ENCODE results near the gene ARMS2. TPM values are rescaled to one million over a fixed set of nuclear protein-coding genes. Genes with fewer than 3 reads are reported as not detected.
A peak's percentile ranks its signal among the peaks of the same experiment; 100 is the strongest.

The ARMS2 gene
- total RNA-seq, 1 donor from 2014 or later: not detected

DNA sequence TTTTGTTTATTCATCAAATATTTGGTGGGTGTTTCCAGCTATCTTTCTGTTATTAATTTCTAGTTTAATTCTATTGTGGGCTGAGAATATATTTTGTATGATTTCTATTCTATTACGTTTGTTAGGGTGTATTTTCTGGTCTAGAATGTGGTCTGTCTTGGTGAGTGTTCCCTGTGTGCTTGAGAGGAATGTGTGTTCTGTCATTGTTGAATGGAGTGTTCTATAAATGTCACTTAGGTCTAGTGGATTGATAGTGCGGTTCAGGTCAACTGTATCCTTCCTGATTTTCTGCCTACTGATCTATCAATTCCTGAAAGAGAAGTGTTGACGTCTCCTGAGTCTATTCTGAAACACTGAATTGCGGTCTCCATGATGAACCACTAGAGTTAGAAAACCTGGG lies 15.4 kb downstream of the ARMS2 start:
- DNase-seq (ENCODE audit: low read depth in 2 of 2): no peak

- DNase-seq (ENCODE audit: low read depth in 2 of 2): no peak
Observed at GRCh38 chr10:122471531-122472177, 17.2 kb downstream of the ARMS2 start.

GRCh38 chr10:122473116-122473515 lies 18.7 kb downstream of the ARMS2 start:
- DNase-seq (ENCODE audit: low read depth in 2 of 2): no peak

DNA sequence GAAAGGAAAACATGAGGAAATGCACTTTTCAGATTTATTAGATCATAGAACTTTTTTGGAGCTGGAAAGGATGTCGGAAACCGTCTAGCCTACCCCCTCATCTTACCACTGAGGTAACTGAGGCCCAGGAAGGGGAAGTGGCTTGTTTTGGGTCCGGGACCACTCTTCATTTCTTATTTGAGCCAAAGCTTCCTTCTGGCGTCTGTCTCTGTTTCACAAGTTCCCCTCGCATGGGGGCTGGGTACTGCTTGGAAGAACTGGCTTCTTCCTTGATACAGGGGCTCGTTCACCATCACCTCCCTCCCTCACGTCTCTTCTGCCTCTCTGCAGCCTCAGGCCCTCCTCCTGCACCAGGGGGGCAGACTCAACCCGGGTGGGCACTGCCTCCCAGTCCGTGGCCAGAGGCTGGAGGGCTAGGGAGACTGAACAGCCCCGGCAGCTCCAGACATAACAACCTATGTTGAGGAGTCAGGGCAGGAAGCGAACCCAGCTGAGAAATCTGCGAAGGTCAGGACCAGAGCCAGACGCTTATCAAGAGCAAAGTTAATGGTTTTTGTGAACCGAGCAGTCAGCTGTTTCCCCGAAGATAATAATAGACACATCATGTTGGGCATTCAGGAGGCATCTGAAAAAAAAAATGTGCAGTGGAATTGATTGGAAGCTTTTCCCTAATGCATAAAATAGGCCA lies 19.8 kb downstream of the ARMS2 start:
- peak; percentile 60 to 95 for DNase-seq (ENCODE audit: low read depth in 2 of 2)

DNA sequence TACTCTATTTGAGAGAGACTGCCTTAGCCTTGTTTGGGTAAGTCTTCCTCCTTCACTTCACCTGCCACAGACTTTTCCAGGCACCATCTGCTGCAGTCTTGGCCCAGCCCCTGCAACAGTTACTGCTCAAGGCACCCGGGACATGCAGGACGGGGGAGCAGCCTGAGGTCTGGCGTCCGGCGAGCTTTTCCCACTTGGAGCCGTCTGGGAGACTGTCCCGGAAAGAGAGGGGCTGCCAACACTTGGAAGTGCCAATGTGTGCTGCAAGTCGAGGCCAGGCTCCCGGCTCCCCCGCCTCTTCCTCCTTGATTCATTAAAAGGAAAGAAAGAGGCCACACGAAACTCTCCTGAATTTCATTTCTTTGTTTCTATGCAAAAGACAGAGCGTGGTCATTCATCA lies 20.6 kb downstream of the ARMS2 start:
- peak in 1 of 2 donors; percentile 52 for DNase-seq (ENCODE audit: low read depth in 2 of 2)

GRCh38 chr10:122475591-122476332 lies 21.3 kb downstream of the ARMS2 start:
- no peak for DNase-seq (ENCODE audit: low read depth in 2 of 2)

- no peak for DNase-seq (ENCODE audit: low read depth in 2 of 2)
Observed at GRCh38 chr10:122476333-122476695, 21.9 kb downstream of the ARMS2 start.

DNA sequence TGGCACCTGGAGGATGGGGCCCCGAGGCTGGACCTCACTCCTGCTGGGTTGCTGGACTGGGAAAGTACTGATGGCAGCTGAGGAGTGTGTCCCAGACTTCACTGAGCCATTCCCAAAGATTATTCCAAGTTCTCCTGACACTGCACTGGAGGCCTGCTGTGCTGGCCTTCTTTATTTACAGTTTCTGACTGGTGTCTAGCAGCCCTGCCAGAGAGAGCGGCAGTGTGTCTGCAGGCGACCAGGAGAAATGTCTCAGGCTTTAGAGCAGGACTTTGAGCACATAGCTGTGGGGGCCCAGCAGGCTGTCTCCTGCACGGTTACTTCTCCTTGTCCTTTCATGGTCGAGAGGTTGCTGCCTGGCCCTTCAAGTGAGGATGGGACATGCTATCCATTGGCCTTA lies 23.0 kb downstream of the ARMS2 start:
- no peak for DNase-seq (ENCODE audit: low read depth in 2 of 2)

DNA sequence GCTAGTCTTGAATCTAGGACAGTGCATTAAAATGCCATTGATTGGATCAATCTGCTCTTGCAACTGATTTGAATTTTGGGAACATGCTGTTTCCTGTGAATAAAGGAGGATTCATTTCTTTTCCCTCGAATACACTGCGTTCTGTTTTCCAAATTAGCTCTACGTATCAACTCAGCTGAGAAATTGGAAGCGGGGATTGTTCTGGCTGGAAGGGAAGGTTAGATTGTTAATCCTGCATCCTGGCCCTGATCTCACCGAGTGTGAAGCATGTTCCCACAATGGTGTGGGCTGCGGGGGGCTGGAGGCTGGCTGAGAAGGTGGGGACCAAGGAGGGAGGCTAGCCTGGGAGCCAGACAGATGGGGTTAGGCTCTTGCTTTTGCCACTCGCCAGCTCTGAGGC lies 24.5 kb downstream of the ARMS2 start:
- no peak for DNase-seq (ENCODE audit: low read depth in 2 of 2)

DNA sequence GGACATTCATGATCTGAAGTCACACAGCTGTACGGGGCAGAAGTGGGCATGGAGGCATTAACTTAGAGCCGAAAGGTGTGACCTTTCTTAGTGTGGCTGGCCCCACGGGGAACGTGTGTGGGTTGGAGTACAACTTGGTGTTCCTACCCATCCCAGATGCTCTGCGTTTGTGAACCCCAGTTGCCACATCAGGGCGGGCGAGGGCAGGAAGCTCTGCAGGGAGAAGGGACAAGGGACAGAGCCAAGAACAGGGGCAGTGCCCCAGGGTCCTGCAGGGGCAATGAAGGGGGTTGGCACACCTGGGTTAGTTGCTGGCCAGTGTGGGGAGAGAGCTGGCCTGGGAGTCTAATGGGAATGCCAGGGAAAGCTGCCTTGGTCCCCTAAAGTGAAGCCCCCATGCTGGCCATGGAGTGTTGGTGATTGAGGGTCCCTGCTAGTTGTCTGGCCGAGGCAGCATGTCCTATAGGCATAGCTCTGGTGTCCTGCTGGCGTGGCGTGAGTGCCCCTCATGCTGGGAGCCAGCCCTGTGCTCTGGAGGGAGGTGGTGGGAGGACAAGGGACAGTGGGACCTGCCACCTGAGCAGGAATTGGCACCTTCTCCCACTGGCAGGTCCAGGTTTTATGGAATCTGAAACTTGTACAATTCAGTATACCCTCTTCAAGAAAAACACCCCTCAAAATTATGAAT lies 25.8 kb downstream of the ARMS2 start:
- no peak for DNase-seq (ENCODE audit: low read depth in 2 of 2)

GRCh38 chr10:122481296-122482056 lies 27.0 kb downstream of the ARMS2 start:
- no peak for DNase-seq (ENCODE audit: low read depth in 2 of 2)

DNA sequence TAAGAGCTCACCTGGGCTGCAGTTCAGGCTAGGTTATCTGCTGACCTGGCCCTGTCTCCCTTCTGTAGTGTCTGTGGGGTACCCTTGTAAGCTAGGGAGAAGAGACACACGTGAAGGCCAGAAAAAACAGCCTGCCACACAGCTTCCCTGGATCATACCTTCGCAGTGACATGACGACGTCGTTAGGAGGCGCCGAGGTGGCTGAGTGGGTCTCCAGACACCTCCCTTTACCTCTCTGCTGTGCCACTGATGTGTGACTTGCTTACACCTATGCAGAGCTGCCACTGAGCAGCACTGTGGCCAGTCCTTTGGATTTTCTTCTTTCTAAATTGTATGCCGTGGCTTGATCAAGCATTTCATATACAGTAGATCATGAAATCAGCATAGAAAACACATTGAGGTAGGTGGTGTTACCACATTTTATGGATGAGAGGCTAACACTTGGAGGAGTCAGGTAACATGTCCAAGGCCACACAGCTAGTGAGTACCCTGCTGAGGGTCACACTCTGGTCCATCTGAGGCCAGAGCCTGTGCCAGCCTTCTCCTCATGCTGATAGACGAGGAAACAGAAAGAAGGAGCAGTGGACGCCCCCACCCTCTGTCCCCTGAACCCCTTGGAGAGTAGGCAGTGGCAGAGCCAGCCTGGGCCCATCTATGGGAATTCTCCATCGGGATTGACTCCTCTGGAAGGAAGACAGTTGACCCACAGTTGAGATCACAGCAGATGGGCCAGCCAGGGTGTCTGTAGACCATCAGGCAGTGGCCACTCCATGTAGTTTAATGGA lies 30.0 kb downstream of the ARMS2 start:
- no peak for DNase-seq (ENCODE audit: low read depth in 2 of 2)

GRCh38 chr10:122485670-122486069 lies 31.2 kb downstream of the ARMS2 start:
- DNase-seq (ENCODE audit: low read depth in 2 of 2): peak in 1 of 2 donors; percentile 77

DNA sequence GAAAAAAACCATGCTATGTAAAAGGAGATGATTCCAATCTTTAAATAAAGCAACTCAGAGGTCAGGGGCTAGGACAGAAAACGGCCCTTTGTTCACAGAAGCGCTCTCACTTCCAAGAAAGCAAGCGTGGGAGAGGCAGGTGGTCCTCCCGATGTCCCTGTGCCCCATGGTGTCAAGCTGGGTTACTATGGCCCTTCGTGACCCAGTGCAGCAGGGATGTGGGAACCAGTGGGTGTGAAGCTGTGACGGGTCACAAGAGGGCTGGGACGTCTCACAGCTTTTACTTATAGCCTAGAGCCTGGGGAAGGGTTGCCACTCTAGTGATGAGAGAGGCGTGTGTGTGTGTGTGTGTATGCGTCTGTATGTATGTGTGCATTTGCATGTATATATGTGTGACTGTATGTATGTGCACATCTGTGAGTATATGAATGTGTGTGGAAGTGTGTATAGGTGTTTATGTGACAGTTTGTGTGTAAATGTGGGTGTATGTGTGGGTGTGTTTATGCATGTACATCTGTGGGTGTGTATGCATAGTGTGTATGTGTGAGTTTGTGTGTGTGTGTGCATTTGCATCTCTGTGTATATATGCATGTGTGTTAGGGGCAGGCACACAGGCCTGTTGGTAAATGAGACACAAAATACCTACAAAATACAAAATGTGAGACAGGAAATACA lies 32.1 kb downstream of the ARMS2 start:
- no peak for DNase-seq (ENCODE audit: low read depth in 2 of 2)

DNA sequence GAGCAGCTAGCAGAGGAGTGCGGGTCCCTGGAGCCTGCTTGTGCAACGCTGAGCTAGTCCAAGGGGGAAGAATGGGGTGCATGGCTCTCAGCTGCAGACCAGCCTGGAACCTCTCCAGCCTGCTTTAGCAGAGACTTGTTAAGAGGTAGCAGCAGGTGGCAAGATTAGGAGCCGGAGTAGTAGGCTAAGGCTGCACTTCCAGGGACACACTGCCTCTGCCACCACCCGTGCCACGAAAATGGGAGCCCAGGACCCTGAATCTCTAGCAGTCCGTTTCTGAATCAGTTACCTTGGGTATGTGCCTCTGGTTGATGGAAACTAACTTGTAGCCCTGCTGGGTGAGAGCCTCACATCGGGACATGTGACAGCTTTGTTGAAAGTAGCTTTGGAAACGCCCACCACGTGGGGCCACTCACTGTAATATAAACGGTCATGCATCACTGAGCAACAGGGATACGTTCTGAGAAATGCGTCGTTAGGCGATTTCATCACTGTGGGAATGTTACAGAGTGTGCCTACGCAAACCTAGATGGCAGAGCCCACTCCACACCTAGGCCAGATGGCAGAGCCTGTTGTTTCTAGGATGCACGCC lies 32.8 kb downstream of the ARMS2 start:
- no peak for DNase-seq (ENCODE audit: low read depth in 2 of 2)

DNA sequence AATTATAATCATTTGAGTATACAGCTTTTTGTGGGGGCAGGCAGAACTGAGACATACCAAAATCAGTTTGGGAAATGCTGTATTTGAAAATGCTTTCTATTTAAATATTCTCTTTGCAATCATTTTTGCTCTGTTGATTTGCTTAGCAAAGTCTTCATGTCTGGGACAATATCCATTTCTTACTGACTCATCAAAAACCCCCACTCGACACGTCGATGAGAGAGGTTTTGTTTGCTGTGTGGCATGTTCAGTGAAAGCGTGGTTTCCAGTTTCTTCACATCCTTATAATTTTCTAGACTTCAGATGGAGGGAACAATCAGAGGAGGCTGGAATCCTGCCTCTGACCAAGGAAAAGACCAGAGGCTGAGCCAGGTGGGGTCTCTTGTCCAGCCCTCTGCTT lies 35.8 kb downstream of the ARMS2 start:
- DNase-seq (ENCODE audit: low read depth in 2 of 2): no peak

GRCh38 chr10:122490786-122491680 lies 36.6 kb downstream of the ARMS2 start:
- no peak for DNase-seq (ENCODE audit: low read depth in 2 of 2)

- DNase-seq (ENCODE audit: low read depth in 2 of 2): no peak
Observed at GRCh38 chr10:122492006-122492405, 37.6 kb downstream of the ARMS2 start.

All from lung microvascular endothelial cell (primary cell).